ENCODE results near the gene MT1E.

DNA sequence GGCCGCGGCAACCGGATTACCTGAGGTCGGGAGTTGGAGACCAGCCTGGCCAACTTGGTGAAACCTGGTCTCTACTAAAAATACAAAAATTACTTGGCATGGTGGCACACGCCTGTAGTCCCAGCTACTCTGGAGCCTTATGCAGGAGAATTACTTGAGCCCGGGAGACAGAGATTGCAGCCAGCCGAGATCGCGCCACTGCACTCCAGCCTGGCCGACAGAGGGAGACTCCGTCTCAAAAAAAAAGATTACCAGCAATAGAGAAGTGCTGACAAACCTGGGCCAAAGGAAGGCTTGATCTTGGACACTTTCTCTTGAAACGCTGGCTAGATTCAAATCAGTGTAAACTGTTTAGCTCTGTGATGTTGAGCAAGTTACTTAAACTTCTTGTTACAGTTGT is 48.3 kb downstream of the MT1E start:
- TF ChIP-seq, protein P1, sequence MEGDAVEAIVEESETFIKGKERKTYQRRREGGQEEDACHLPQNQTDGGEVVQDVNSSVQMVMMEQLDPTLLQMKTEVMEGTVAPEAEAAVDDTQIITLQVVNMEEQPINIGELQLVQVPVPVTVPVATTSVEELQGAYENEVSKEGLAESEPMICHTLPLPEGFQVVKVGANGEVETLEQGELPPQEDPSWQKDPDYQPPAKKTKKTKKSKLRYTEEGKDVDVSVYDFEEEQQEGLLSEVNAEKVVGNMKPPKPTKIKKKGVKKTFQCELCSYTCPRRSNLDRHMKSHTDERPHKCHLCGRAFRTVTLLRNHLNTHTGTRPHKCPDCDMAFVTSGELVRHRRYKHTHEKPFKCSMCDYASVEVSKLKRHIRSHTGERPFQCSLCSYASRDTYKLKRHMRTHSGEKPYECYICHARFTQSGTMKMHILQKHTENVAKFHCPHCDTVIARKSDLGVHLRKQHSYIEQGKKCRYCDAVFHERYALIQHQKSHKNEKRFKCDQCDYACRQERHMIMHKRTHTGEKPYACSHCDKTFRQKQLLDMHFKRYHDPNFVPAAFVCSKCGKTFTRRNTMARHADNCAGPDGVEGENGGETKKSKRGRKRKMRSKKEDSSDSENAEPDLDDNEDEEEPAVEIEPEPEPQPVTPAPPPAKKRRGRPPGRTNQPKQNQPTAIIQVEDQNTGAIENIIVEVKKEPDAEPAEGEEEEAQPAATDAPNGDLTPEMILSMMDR (IDR thresholded peaks at IDR 0.05): peak; percentile 39
- TF ChIP-seq EZH2 (IDR thresholded peaks at IDR 0.05; ENCODE audit: borderline replicate concordance, insufficient read depth, low read depth, low read length, poor library complexity, severe bottlenecking): no peak
